Neural cell (in vitro differentiated cells): ENCODE measurements around the gene HMGN2.
A peak's percentile ranks its signal among the peaks of the same experiment; 100 is the strongest.

Experiments used
- EP300 ChIP-seq: fragments of 450-650 bp; conservative IDR thresholded peaks from 2 replicates; pipeline ENCODE4 v1.6.1; 2014; ENCODE audit warnings: antibody characterized with exemption, mild to moderate bottlenecking, moderate library complexity; ENCODE audit not compliant: poor library complexity, severe bottlenecking
- EZH2 ChIP-seq: fragments of 200-600, 300-800 bp; shearing (Covaris generic), sonication (generic); IDR thresholded peaks from 2 replicates; pipeline ENCODE4 v1.6.1; 2014; ENCODE audit warnings: antibody characterized with exemption, low read length, borderline replicate concordance, mild to moderate bottlenecking; ENCODE audit not compliant: insufficient read depth, poor library complexity, severe bottlenecking
- MXI1 ChIP-seq: fragments of 450-650 bp; conservative IDR thresholded peaks from 2 replicates; pipeline ENCODE4 v1.6.1; 2014; ENCODE audit warnings: antibody characterized with exemption, mild to moderate bottlenecking; ENCODE audit not compliant: poor library complexity, severe bottlenecking
- POLR2AphosphoS5 ChIP-seq: IDR thresholded peaks from 2 replicates; pipeline ENCODE4 v1.6.1; 2012
- RAD21 ChIP-seq: fragments of 450-650 bp; conservative IDR thresholded peaks from 2 replicates; pipeline ENCODE4 v1.6.1; 2014; ENCODE audit warnings: antibody characterized with exemption, mild to moderate bottlenecking, moderate library complexity
- TAF1 ChIP-seq: IDR thresholded peaks from 2 replicates; pipeline ENCODE4 v1.6.1; 2012; ENCODE audit warnings: low read depth
- TF ChIP-seq, protein P1 (sequence below): fragments of 450-650 bp; IDR thresholded peaks from 2 replicates; pipeline ENCODE4 v1.5.1; 2014; ENCODE audit warnings: antibody characterized with exemption, mild to moderate bottlenecking, moderate library complexity; ENCODE audit not compliant: poor library complexity, severe bottlenecking
- TF ChIP-seq, protein P2 (sequence below): IDR thresholded peaks from 2 replicates; pipeline ENCODE4 v1.6.1; 2012; ENCODE audit warnings: borderline replicate concordance

DNA sequence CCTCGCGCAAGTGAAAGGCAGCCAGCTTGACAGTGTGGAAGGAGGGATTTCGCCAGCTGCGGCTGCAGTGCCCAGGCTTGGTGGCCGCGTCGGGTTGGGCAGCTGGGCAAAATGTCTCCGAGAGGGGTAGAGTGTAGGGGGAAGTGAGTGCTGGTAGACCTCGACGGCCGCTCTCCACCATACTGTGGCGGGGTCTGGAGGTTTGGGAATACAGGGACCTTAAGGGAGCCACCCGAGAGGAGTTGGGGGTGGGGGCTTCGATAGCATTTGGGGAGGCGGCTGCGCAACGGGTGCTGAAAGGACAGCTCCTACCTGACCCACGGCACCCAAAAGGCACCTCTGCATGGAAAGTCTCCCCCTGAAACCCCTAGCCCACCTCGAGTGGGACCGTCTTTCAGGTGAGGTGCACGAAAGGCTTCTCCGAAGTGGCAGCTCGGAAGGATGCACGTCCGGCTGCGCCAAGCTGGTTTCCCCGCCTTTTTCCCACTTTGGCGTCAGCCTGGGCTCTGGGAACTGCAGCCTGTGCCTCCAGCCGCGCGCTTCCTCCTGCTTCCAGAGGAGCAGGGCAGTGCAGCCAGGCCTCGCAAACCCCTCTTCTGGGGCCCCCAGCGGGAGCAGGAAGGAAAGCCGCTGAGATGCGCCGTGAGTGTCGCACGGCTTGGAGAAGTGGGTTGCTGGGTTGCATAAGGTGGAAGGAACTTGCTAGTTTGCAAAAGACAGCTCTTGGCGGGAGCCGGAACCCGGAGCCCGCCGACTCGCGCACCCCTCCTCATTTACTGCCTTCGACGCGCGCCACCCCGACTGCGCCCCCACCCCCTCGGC lies 531 bp upstream of the HMGN2 start:
- TF ChIP-seq, protein P1, sequence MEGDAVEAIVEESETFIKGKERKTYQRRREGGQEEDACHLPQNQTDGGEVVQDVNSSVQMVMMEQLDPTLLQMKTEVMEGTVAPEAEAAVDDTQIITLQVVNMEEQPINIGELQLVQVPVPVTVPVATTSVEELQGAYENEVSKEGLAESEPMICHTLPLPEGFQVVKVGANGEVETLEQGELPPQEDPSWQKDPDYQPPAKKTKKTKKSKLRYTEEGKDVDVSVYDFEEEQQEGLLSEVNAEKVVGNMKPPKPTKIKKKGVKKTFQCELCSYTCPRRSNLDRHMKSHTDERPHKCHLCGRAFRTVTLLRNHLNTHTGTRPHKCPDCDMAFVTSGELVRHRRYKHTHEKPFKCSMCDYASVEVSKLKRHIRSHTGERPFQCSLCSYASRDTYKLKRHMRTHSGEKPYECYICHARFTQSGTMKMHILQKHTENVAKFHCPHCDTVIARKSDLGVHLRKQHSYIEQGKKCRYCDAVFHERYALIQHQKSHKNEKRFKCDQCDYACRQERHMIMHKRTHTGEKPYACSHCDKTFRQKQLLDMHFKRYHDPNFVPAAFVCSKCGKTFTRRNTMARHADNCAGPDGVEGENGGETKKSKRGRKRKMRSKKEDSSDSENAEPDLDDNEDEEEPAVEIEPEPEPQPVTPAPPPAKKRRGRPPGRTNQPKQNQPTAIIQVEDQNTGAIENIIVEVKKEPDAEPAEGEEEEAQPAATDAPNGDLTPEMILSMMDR: peak; percentile 10
- TF ChIP-seq MXI1: peak; percentile 57
- no peak for TF ChIP-seq POLR2AphosphoS5
- no peak for TF ChIP-seq EZH2
- no peak for TF ChIP-seq RAD21
- TF ChIP-seq, protein P2, sequence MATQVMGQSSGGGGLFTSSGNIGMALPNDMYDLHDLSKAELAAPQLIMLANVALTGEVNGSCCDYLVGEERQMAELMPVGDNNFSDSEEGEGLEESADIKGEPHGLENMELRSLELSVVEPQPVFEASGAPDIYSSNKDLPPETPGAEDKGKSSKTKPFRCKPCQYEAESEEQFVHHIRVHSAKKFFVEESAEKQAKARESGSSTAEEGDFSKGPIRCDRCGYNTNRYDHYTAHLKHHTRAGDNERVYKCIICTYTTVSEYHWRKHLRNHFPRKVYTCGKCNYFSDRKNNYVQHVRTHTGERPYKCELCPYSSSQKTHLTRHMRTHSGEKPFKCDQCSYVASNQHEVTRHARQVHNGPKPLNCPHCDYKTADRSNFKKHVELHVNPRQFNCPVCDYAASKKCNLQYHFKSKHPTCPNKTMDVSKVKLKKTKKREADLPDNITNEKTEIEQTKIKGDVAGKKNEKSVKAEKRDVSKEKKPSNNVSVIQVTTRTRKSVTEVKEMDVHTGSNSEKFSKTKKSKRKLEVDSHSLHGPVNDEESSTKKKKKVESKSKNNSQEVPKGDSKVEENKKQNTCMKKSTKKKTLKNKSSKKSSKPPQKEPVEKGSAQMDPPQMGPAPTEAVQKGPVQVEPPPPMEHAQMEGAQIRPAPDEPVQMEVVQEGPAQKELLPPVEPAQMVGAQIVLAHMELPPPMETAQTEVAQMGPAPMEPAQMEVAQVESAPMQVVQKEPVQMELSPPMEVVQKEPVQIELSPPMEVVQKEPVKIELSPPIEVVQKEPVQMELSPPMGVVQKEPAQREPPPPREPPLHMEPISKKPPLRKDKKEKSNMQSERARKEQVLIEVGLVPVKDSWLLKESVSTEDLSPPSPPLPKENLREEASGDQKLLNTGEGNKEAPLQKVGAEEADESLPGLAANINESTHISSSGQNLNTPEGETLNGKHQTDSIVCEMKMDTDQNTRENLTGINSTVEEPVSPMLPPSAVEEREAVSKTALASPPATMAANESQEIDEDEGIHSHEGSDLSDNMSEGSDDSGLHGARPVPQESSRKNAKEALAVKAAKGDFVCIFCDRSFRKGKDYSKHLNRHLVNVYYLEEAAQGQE: no peak
- TF ChIP-seq EP300: no peak
- TF ChIP-seq TAF1: peak; percentile 18
